Measurements from ENCODE around the gene STEAP2.

- no peak for TF ChIP-seq CTCF (IDR thresholded peaks at IDR 0.05; ENCODE audit: insufficient read depth, low read depth, low read length)
- no peak for TF ChIP-seq EZH2 (IDR thresholded peaks at IDR 0.05; ENCODE audit: insufficient read depth, low read length)
Measured at GRCh38 chr7:90224195-90224594, 12.7 kb downstream of the STEAP2 start.
